ENCODE data around the gene CNTN1. TPM values are rescaled to one million over a fixed set of nuclear protein-coding genes. Genes with fewer than 3 reads are reported as not detected.

CNTN1 gene
- total and polyA plus RNA-seq, 2 of the 8 experiments (the other 6 are each of a cell fraction or from before 2014, with no cell fraction given): 7.2 to 21.8 TPM

- Histone ChIP-seq H3K4ac (replicated peaks; ENCODE audit: insufficient read length, low read depth, low read length) (no peak overlapping the region), H3K18ac (ENCODE audit: extremely low read depth, low read length) (no peak overlapping the region), H3K23ac (ENCODE audit: insufficient read length) (no peak overlapping the region), H3K27ac (ENCODE audit: low read depth, low read length) (no peak overlapping the region), H4K20me1 (replicated peaks in 1 of 2; ENCODE audit: control insufficient read depth in 1 of 2, insufficient read depth in 2 of 2, low read length in 2 of 2) (no peaks in the 10 kb centered on the region), H3K14ac (ENCODE audit: insufficient read length) (no peak overlapping the region), H4K91ac (replicated peaks; ENCODE audit: insufficient read length, low read length) (no peak overlapping the region), H3K56ac (replicated peaks; ENCODE audit: insufficient read length, low read depth, low read length) (no peak overlapping the region), H2AFZ (ENCODE audit: low read length) (no peak overlapping the region), H2AK5ac (ENCODE audit: low read depth, low read length) (no peak overlapping the region), H2BK12ac (ENCODE audit: low read depth, low read length) (no peak overlapping the region), H3K9me3 (ENCODE audit: insufficient read depth in 2 of 2, low read depth in 1 of 2, low read length in 1 of 2) (no peaks in the 10 kb centered on the region), H3K4me1 (replicated peaks in 1 of 4; ENCODE audit: control insufficient read depth in 3 of 4, insufficient read depth in 4 of 4, low read length in 3 of 4) (no peaks in the 10 kb centered on the region), H3K9ac (replicated peaks in 1 of 4; ENCODE audit: extremely low read depth in 1 of 4, low read depth in 3 of 4, low read length in 3 of 4) (no peak overlapping the region), H3K4me3 (ENCODE audit: extremely low read depth in 1 of 4, insufficient read depth in 2 of 4, low read depth in 3 of 4, low read length in 4 of 4) (no peak overlapping the region), H2BK15ac (ENCODE audit: low read length) (no peak overlapping the region), H3K4me2 (ENCODE audit: insufficient read depth in 1 of 2, low read depth in 2 of 2, low read length in 2 of 2) (no peak overlapping the region), H3K79me1 (ENCODE audit: low read depth, low read length) (no peaks in the 10 kb centered on the region), H3K36me3 (ENCODE audit: control insufficient read depth in 2 of 4, insufficient read depth in 4 of 4, low read length in 3 of 4) (no peaks in the 10 kb centered on the region), H3K79me2 (ENCODE audit: control insufficient read depth in 1 of 2, insufficient read depth in 2 of 2, low read length in 2 of 2) (no peaks in the 10 kb centered on the region), H3K27me3 (replicated peaks in 1 of 4; ENCODE audit: control insufficient read depth in 3 of 4, extremely low read depth in 1 of 4, insufficient read depth in 3 of 4, low read length in 3 of 4) (no peaks in the 10 kb centered on the region; a peak in 1 of 7 replicates), H4K5ac (ENCODE audit: insufficient read length, low read depth, low read length) (no peak overlapping the region), H3K23me2 (ENCODE audit: low read depth, low read length) (no peaks in the 10 kb centered on the region; the same call in 1 of the 2 replicates), H2BK5ac (ENCODE audit: low read depth, low read length) (no peak overlapping the region), H2BK120ac (replicated peaks; ENCODE audit: low read depth, low read length) (no peak overlapping the region), H4K8ac (ENCODE audit: extremely low read depth, insufficient read depth, low read length) (no peak overlapping the region), H2BK20ac (ENCODE audit: low read length) (no peak overlapping the region)
- FAIRE-seq: no peak
- CTCF ChIA-PET (ENCODE audit: partially characterized antibody): interaction anchor here (1.2 to 1.9 kb wide), 2 partner anchors 11 to 320 kb away, joined by 3 to 5 read pairs; no protein-coding TSS in a partner anchor
- 100% methylated on average over 1 of the region's 1 CpG; no CpG with 5 or more reads in 1 of the 2 experiments for WGBS, 2 experiments (ENCODE audit: extremely low coverage in 1 of 2, insufficient coverage in 1 of 2, insufficient read length in 1 of 2, insufficient replicate concordance in 2 of 2, low coverage in 1 of 2, low lambda C conversion rate in 2 of 2, missing lambda C conversion rate in 1 of 2)
- no peak for DNase-seq (ENCODE audit: low read depth in 1 of 2, low spot score in 2 of 2)
- POLR2A ChIA-PET (ENCODE audit: partially characterized antibody): no interaction called here
- TF ChIP-seq KDM4A (IDR thresholded peaks at IDR 0.05; ENCODE audit: low read depth, low read length, severe bottlenecking) (no peak), HDAC6 (IDR thresholded peaks at IDR 0.05; ENCODE audit: low read depth, low read length) (no peak), EGR1 (IDR thresholded peaks at IDR 0.05; ENCODE audit: borderline replicate concordance, low read depth, low read length) (no peak), MAFK (IDR thresholded peaks at IDR 0.05; ENCODE audit: low read depth, low read length) (no peak), SP2 (IDR thresholded peaks at IDR 0.05; ENCODE audit: low read length) (no peak), SRF (IDR thresholded peaks at IDR 0.05; ENCODE audit: low read depth, low read length) (no peak), TEAD4 (IDR thresholded peaks at IDR 0.05; ENCODE audit: low read depth, low read length) (no peak)
Observed at GRCh38 chr12:40957417-40957816, 265.2 kb downstream of the CNTN1 start.

Data from H1 (cell line).